AG09319 (cell line): ENCODE results near the gene ABCC3.

Source experiments
- DNase-seq: peaks from one replicate; pipeline ENCODE4 v3.0.0-alpha.2; 2010; ENCODE audit warnings: low read depth; ENCODE audit errors: extremely low read depth
- CTCF ChIP-seq: IDR thresholded peaks from 2 replicates; pipeline ENCODE4 v1.5.1; 2011; ENCODE audit warnings: low read depth, mild to moderate bottlenecking, inconsistent platforms, low read length, moderate library complexity

The ABCC3 gene

DNA sequence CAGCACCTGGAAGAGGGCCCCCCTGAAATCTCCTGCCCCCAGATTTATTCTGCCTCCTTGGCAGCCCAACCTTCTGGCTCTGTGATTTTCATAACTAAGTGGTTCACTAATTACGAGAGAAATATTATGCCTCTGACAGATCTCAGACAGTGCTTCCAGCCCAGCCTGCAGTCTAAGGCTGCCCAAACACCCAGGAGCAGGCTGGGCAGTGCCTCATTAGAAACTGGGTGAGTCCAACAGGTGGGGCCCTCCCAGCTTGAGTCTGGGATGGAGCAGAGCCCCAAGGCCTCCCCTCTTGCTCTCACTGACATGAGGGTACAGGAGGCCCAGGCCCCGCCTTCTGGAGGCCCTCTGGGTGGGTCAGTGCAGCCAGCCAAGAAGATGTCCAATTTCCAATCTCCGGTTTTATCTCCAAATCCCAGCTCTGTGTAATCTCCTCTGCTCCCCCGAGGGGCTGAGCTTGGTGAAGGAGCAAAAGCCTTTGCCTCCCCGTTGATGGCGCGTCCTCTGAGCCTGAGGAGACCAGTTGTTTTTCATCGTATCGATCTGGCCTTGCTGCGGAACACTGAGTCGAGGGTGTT is 20.1 kb upstream of the ABCC3 start:
- DNase-seq = no peak
- no peak for TF ChIP-seq CTCF

- DNase-seq = no peak
These were observed 18.9 kb upstream of the ABCC3 start for GRCh38 chr17:50615828-50616227.

GRCh38 chr17:50618300-50618699 is 16.4 kb upstream of the ABCC3 start:
- no peak for TF ChIP-seq CTCF

More at GRCh38 chr17:50615828-50616227, 18.9 kb upstream of the ABCC3 start:
- TF ChIP-seq CTCF = no peak

DNA sequence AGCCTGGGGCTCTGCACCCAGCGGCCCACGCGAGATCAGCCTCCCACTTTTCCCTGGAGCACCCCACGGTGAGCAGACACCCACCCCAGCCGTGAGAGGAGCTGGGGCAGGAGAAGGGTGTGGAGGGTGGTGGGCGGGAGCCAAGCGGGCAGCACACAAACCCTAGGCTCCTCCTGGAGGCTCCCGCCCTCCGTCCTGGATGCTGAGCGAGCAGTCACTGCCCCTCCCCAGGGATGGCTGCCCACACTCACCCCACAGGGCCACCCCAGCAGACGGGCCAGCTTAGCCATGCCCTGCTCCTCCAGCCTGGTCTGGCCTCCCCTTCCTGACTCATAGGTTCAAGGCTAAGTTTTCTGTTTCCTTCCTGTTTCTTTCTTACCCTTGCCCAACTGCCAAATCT is 15.7 kb upstream of the ABCC3 start:
- no peak for TF ChIP-seq CTCF
- DNase-seq = no peak

More at GRCh38 chr17:50618300-50618699, 16.4 kb upstream of the ABCC3 start:
- DNase-seq = no peak

DNA sequence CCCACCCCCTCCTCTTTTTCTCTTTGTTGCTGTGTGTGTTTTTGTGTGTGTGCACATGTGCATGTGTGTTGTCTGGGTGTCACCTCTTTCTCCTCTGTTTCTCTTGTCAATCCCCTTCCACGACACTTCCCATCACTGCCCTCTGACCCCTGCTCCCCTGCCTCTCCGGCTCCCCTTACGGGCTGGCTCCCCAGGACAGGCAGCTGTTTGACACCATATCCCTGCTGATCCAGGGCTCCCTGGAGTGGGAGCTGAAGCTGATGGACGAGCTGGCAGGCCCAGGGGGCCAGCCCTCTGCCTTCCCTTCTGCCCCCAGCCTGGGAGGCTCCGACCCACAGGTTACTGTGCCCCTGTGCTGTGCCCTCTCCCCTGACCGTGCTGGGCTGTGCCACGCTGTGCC is 15.2 kb upstream of the ABCC3 start:
- no peak for DNase-seq
- no peak for TF ChIP-seq CTCF

GRCh38 chr17:50620237-50620636 is 14.4 kb upstream of the ABCC3 start:
- DNase-seq = no peak
- TF ChIP-seq CTCF = no peak

- DNase-seq = no peak
- TF ChIP-seq CTCF = no peak
These were observed 13.8 kb upstream of the ABCC3 start for GRCh38 chr17:50620858-50621257.
